Amniotic epithelial cell (primary cell): Measurements from ENCODE around the gene ZNF48.

Source experiments
- DNase-seq: peaks from one replicate; pipeline ENCODE4 v3.0.0-alpha.2; 2010; ENCODE audit warnings: low read depth

The ZNF48 gene

DNA sequence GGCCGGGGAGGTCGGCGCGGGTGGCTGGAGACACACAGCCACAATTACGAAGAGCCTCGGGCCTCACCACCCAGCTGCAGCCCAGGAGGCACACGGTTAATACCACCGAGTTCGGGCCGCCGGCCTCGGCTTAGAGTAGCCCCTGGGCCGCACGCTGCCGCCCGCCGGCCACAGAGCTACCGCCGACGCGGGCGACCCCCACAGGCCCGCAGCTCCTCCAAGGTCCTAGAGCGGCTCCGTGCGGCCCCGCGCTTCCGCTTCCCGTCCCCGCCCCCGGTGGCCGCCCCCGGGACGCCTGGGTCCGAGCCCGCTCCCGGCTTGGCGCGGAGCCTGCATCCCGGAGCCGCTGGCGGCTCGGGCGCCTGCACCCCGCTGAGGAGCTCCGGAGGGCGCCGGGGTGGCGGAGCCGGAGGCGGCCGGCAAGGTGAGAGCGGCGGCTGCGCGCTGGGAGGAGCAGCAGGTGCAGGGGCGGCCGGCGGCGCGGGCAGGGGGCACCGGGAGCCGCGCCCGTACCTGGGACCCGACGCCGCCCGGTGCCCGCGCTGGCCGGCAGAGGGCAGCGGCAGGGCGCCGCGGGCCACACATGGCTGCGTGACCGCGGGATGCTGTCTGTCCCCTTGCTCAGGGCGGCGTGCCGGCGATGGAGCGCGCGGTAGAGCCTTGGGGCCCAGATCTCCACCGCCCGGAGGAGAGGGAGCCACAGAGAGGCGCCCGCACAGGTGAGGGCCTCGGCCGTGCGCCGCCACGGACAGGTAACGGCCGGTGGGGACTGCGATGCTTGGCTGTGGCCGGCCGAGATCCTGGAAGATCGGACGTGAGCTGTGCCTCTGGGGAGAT, at the start of gene ZNF48:
Gene ZNF48 (plus strand): TSS at position 266 of the 837 bp plus-strand sequence. CDS start 375 bp downstream, at position 641.
- DNase-seq: peak; percentile 92

DNA sequence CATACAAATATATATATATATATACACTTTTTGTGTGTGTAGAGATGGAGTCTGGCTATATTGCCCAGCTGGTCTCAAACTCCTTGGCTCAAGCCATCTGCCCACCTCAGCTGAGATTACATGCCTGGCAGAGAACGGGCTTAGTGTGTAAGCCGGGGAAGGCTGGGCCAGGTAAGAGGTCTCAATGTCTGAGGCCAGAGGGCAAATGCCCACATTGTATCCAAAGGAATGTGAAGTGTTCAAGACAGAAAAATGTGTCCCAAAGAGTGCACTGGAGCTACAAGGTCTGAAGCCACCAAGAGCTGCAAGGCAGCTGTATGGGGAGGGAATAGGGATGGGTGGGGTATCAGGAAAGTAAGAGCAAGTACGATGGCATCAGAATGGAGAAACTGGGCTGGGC, 48.9 kb upstream of the ZNF48 start:
- DNase-seq: no peak

DNA sequence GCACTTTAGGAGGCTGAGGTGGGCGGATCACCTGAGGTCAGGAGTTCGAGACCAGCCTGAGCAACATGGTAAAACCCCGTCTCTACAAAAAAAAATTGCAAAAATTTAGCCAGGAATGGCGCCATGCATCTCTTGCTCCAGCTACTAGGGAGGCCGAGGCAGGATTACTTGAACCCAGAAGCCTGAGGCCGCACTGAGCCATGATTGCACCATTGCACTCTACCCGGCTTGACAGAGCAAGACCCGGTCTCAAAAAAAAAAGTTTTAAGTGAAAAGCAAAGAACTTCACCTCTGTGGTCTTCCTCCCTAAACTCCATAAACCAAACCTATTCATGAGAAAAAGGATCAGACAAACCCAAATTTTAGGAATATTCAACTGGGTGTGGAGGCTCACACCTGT, 47.1 kb upstream of the ZNF48 start:
- no peak for DNase-seq

DNA sequence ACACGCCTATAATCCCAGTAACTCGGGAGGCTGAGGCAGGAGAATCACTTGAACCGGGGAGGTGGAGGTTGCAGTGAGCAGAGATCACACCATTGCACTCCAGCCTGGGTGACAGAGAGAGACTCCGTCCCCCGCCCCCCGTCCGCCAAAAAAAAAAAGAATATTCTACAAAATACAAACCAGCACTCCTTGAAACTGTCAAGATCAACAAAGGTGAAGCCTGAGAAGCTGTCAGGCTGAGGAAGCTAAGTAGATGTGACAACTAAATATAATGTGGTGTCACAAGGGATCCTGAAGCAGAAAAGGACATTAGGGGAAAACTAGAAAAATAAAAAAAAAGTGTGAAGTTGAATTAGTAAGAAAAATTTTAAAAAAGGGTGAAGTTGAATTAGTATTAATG, 46.3 kb upstream of the ZNF48 start:
- no peak for DNase-seq

DNA sequence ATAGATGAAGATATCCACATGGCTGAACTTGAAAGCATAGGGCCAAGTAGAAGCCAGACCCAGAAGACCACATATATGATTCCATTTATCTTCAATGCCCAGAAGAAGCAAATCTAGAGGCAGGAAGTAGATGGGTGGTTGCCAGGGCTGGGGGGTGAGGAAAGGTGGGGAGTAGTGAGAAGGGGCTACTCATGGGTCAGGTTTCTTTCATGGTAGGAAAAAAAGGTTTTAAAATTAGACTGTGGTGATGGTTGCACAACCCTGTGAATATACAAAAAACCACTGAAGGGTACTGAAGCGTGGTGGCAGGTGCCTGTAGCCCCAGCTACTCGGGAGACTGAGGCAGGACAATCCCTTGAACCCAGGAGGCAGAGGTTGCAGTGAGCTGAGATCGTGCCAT, 45.5 kb upstream of the ZNF48 start:
- no peak for DNase-seq

DNA sequence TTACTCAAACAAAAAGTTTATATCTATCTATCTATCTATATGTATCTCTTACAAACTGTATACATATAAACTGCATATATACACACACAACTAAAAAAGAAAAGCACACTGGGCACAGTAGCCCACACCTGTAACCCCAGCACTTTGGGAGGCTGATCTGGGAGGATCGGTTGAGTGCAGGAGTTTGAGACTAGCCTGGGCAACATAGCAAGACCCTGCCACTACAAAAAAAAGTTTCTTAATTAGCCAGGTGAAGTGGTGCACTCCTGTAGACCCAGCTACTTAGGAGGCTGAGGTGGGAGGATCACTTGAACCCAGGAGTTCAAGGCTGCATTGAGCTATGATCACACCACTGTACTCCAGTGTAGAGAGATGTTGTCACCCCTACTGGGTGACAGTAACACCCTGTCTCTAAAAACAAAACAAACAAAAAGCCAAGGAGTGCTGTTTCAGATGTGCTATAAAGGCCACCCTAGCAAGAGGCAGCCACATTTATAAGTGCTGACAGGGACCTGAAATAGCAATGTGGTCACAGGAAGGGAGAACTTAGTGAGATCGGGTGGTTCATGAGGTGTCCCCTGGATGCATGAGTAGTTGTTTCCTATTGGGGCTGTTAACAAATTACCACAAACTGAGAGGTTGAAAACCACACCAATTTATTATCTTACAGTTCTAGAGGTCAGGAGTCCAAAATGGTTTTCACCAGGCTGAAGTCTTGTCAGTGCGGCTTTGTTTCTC, 44.9 kb upstream of the ZNF48 start:
- DNase-seq: peak; percentile 47

DNA sequence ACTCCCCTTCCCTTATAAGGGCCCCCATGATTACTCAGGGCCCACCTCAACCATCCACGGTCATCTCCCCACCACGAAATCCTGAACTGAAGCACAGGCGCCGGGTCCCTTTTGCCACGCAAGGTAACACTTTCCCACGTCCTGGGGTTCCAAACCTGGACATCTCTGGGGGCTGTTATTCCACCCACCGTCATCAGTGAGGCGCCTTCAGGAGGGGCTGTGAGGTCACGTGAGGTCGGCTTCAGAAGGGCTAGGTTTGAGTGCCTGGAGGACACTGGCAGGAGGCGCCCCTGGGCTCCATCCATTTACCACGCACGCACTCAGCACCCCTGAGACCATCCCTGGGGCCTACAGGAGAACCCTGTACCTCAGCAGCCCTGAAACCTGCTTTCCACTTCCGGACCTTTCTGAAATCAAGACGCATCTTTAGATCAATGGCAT, 44.2 kb upstream of the ZNF48 start:
- no peak for DNase-seq

DNA sequence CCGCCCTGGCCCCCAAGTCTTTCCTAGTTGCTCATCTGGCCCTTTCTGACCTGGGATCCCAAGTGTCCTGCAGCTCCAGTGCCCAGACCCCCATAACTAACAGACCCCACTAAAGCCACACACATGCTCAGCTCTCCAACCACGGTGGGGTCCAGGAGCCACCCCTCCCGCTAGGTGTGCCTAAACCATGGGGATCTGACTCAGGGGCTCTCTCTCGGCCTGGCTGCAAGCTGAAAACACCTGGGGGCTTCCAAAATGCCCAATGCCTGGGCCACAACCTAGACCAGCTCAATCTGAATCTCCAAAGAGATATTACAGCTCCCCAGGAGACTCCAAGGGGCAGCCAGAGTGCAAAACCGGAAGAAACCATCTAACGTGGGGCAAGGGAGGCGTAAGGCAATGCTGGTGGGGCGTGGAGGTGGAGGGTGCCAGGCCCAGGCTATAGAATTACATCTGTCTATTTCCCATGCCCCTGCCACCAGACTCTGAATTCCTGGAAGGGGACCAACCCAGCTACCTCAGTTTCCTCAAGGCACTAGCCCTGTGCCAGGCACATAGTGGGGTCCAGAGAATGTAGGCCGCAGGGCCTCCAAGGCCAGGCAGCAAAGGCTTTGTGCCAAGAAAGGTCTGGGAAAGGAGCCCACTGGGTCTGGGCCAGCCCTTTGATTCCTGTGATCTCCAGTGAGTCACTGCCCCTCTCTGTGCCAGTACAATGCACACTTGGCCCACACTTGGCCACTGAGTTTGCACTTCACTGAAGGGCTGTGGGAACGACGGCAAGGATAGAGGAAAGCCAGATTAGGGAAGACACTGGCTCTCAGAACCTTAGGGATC, 43.4 kb upstream of the ZNF48 start:
- peak; percentile 91 for DNase-seq

DNA sequence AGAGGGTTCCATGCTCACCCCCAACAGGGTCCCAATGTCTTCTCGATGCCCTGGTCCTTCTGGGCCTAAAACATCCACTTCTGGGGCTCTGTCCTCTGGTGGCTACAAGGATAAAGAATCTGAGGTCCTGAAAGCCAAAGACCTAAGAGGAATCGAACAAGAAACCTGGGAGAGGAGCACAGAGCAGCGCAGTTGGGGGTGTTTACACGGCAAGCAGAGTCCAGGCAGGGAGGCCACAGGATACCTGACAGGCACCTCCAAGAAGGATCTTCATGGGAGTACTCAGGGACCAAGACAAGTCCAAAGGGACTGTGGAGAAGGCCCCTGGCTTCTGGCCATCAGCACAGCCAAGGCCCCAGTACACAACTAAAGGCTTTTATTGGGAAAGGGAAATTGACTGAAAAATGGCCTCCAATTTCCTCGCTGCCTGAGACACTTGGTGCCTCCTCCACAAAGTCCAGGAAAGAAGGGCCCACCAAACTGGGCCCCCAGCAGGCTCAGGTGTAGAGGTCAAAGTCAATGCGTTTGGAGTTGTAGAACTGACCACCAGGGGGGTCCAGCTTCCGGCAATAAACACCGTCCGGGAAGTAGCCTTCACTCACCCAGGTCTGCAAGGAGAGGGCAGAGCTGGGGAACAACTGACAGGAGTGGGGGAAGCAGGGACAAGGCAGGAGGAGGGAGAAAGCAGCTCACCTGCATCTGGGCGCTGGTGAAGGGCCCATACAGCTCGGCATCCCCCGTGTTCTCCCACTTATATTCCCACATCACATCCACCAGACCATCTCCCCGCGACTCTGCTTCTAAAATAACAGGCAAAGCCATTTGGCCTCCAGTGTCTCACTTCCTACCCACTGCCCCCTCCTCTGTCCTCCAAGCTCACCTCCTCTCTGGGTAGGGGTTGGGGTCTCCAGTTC, 42.5 kb upstream of the ZNF48 start:
- no peak for DNase-seq

DNA sequence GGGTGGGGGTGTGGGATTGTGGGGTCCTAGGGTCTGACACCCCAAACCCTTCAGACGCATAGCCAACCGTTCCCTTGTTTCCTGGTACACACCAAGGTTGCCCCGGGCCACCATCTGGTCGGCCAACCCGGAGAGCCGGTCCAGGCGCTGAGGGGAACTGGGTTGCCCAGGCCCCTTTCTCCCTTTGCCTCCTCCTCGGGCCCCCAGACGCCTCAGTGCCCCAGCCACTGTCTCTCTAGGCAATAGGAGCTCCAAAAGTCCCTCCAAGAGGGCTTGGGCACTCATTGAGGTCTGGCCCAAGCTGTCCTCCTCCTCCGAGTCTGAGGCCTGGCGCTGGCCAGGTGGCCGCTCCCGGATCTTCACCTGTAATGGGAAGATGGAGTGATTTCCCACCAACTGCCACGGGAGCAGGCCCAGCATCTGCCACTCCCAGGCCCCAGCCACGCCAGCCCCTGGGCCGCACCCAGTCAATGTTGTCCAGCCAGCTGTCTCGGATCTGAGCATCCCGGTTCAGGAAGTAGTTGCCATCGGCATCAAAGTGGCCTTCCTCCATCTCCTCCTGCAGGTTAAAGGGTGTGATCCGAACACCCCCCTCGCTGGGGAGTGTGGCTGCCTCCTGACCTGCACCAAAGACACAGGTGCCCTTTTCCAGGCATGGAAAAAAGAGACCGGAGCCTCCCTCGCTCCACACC, 41.6 kb upstream of the ZNF48 start:
- no peak for DNase-seq

DNA sequence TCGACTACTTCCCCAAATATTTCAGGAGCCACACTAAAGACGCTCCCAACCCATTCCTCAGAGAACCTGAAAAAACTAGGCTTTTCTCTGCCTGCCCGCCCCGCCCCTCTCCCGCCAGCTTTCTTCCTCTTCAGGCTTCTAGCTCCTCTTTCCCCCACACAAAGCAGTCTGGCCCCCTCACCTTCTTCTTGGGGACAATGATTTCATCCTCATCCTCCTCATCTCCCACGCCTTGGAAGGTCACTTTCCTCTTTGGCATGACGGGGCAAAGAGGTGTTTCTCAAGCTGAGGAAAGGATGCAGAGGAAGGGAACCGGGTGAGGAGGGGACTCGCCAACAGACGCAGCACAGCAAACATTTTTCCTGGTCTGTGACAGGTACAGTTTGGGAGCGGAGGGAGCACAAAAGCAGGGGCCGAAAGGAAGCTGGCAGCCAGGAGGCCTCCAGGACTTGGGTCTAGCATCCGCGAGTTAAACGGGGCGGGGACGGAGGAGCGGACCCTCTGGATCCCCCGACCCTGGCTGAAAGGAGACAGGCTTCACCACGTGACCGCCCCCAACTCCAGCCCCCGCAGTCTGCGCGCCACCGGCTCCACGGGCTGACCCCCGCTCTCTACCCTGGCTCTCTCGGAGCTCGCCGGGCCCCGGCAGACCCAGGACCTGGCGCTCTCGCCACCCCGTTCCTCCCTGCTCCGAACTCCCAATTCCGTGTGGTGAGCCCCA, 40.6 kb upstream of the ZNF48 start:
- DNase-seq: no peak

DNA sequence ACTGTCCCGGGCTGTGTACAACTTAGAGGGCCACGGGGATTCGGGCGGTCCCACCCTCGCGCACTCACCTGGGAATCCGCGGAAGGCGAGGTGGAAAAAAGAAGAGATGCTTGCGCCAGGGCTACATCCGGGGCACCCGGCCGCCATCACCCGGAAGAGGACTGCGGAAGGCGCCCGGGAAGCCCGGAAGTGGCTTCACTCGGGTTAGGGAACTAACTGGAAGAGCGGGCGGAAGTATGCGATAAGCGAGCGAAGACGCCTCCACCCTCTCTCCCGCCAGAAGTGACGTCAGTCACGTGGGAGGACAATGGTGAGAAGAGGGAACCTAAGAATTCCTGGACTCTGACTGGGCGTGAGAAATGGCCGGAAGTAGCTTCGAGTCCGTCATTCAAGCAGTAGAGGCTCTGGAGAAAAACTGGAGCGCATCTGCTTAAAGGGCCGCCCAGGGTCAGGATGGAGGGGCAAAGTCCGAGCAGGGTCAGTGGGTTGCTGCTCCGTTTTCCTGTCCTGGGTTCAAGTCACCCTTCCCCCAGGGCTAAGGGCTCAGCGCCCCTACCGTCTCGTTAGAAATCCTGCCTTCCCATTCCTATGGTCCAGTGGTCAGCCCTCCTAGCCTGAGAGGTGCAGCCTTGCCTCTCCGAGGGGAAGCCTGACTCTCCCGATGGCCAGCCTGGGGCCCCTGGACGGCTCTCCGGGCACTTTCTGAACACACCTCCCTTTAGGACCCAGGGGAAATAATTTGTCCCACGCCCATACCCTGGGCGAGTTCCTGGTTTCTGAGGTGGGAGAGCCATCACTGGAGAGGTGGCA, 39.9 kb upstream of the ZNF48 start, which contains the start of gene CD2BP2:
Gene CD2BP2 (minus strand): TSS at position 165 of the 810 bp plus-strand sequence. CDS start 627 bp downstream, outside the sequence.
- DNase-seq: peak; percentile 100

DNA sequence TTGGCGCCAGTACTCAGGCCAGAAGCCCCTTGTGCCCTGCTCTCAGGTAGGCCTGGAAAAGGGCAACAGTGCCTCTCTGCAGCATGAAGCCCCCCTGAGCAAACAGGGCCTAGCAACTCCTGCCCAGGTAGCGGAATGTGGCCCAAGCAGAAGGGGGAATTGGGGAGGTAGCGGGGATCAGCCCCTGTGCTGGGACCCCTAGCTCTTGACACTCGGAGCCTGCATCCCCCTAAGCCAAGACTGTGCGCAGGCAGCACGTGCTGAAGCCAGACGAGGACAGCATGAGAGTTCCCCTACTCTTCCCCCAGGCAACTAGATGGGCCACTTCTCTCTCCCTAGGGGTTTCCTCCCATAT, 39.3 kb upstream of the ZNF48 start:
- no peak for DNase-seq

DNA sequence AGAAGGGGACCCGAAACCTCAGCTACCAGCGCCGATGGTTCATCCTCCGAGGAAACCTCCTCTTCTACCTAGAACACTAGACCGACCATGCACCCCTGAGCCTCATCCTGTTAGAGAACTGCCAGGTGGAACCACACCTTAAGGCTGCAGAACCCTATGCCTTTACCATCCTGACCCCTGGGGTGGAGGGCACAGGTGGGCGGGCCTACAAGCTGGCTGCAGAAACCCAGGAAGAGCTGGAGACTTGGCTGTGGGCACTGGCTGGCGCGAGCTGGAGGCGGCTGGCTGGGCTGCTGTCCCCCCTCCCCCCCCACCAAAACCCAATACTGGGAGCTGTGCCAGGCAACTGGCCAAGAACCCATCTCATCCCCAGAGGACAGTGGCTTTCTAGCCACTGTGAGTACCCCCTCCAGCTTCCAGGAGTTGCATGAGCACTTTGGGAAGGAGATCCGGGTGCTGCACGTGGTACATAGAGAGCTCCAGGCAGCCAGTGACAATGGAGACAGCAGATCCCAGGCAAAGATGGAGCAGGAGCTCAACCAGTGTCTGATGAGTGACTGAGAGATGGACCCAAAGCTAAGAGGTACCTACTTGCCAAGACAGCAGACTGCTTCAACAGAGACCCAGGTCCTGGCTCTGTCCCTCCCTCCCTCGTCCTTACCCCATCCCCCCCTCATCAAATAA, 38.7 kb upstream of the ZNF48 start:
- no peak for DNase-seq

DNA sequence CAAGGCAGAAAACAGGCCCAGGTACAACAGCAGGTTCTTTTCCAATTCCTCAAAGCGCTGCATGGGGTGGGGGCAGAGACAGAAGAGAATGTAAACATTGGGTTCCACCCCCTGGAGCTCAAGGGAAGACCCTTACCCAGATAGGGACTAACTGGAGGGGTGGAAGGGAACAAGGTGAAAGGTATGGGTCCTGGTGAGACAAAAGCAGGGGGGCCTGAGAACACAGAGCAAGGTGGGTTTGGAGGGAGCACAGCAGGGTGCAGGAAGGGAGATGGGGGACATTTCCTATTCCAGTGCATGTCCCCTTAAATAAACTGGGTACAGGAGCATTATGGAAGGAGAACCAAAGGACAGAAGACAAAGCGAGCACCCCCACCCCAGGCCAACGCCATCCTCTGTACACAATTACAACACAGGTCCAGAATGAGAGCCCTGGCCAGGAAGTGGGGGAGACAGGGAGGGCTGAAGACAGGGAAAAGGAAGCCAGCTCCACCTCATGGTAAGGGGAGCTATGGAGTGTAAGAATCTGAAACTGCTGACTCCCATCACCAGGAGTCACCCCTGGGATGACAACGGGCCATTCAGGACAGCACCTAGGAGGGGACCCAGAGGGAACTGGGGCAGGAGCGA, 38.0 kb upstream of the ZNF48 start:
- no peak for DNase-seq

DNA sequence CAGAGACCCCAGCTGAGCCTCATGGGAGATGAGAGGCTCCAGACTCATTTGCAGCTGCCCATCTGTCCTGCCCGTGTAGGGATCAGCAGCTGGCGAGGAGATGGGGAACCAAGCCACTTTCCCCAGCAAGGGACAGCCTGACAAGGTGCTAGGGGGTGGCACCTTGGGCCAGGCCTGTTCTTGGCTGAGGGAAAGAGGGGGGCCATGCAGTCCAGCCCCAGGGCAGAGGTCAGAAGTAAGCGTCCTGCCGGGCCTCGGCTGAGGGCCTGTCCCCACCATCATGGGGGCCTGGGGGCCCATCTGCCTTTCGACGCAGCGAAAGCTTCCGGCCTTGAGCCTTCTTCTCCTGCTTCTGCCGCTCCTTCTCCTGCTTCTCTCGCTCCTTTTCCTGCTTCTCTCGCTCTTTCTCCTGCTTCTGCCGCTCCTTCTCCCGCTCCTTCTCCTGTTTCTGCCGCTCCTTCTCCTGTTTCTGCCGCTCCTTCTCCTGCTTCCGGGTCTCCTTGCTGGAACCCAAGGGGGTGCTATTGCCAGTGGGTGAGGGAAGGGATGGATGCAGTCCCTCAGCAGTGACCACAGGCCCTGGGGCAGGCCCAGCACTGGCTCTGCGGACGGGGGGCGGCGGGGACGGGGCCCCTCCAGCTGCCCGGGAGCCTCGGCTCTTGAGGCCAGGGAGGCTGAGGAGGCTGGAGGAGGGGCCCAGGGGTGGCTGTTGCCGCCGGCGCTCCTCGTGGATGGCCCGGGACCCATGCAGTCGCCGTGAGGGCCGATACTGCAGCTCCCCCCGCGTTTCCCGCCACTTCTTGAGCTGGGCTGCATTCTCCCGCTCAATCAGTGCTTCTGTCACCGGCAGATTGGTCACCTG, 37.3 kb upstream of the ZNF48 start:
- DNase-seq: no peak

DNA sequence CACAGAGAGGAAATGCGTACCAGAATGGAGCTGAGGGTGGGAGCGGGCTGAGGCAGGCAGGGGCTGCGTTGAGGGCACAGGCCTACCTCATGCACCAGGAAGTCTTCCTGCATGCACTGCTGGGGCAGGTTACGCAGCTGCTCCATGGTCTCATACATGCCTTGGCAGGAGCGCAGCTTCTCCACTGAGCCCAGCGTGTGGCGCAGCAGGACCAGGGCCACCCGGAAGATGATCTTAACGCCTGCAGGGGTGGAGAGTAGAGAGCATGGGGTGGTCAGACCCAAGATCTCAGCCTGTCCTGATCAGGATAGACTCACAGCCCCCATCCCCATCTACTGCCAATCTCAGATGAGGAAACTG, 36.7 kb upstream of the ZNF48 start:
- no peak for DNase-seq
